ENCODE measurements around the gene CDH24. TPM values are rescaled to one million over a fixed set of nuclear protein-coding genes. Genes with fewer than 3 reads are reported as not detected.
"Not testable (repeated sequence)": the region's sequence is repeated elsewhere in the genome, so short reads cannot be mapped to it uniquely, and the experiment has no call there.

The CDH24 gene
- total and polyA plus RNA-seq, 2 donors (not counting 3 experiments of a cell fraction or from before 2014, with no cell fraction given): 21.7 to 52.9 TPM

DNA sequence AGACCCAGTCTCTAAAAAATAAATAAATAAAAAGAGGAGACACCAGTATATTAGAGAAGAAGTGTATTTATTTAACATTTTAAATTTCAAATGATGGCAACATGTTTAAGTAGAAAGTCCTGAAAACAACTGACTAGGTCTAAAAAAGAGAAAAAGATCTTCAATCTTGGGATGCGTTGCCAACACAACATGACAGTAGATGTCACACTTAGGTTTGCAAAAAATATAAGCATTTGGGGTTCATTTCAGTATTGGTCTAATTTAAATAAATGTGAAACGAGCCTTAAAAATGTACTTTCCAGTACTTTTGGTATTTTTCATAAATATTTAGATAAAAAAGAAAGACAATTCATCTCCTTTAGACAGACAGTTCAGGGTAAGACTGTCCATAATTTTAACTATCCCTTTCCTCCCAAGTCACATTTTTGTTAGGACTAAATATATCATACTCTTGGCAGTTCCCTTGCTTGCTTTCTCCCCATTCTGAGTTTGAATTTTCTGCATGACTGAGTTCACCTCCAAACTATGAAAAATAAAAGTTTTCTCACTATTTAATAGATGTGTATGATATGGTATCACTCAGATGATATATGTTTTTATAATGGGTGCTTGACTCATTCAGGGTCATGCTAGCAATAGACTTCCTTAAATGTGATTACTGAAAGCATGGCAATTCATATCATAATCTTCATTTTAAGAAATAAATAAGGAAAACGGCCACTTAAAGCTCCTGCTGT is 51.7 kb downstream of the CDH24 start:
- intact Hi-C loops (cut with micrococcal nuclease): loop anchor here (2.0 kb wide), 3 partner anchors 23 to 41 kb away; partner anchors contain the start of genes AJUBA and PSMB5
- Histone ChIP-seq H3K4me2 (ENCODE audit: insufficient read depth, low read length) (peak overlapping the region; percentile 93), H3K4me3 (replicated peaks in 1 of 3; ENCODE audit: insufficient read depth in 1 of 3, low read depth in 1 of 3, low read length in 3 of 3) (no peak overlapping the region), H3K4me1 (ENCODE audit: control insufficient read depth, extremely low read depth, insufficient read depth, low read length) (peaks cover 29% of the 10 kb centered on the region), H3K27ac (ENCODE audit: insufficient read depth, low read depth, low read length) (peak overlapping the region; percentile 89), H3K9ac (replicated peaks; ENCODE audit: extremely low read depth, insufficient read depth, low read length) (peak overlapping the region; percentile 12), H3K27me3 (ENCODE audit: control insufficient read depth in 2 of 2, insufficient read depth in 2 of 2, low read length in 2 of 2) (no peaks in the 10 kb centered on the region), H4K20me1 (replicated peaks; ENCODE audit: control insufficient read depth, extremely low read depth, insufficient read depth, low read length) (no peaks in the 10 kb centered on the region), H3K9me3 (replicated peaks; ENCODE audit: control insufficient read depth, insufficient read depth, low read length) (no peaks in the 10 kb centered on the region), H3K79me2 (ENCODE audit: control insufficient read depth, insufficient read depth, low read length) (no peaks in the 10 kb centered on the region), H3K9me1 (replicated peaks; ENCODE audit: control insufficient read depth, extremely low read depth, insufficient read depth, low read length) (no peaks in the 10 kb centered on the region), H2AFZ (ENCODE audit: low read depth, low read length) (no peak overlapping the region), H3K36me3 (ENCODE audit: control insufficient read depth in 2 of 2, extremely low read depth in 1 of 2, insufficient read depth in 2 of 2, low read length in 2 of 2) (no peaks in the 10 kb centered on the region)
- dilution Hi-C loops (cut with MboI; ENCODE audit: extremely low pct_ligation_motif_present, low sequenced_read_pairs): no loop called here
- POLR2A ChIA-PET: interaction anchor here (1.1 to 1.3 kb wide), 2 partner anchors 23 to 35 kb away, joined by 4 read pairs; no protein-coding TSS in a partner anchor
- CTCF ChIA-PET: interaction anchor here (0.7 to 4.1 kb wide), 12 partner anchors 7 to 115 kb away, joined by 3 to 69 read pairs (median 7); partner anchors contain the start of genes AJUBA and CDH24
- FAIRE-seq (no peak), DNase-seq (ENCODE audit: low read depth, low spot score) (no peak)
- TF ChIP-seq MAX (IDR thresholded peaks at IDR 0.05; ENCODE audit: insufficient read depth, insufficient read length): no peak
- TF ChIP-seq FOS (IDR thresholded peaks at IDR 0.05; ENCODE audit: borderline replicate concordance, insufficient read depth, low read length): peak; percentile 23
- TF ChIP-seq, protein P1, sequence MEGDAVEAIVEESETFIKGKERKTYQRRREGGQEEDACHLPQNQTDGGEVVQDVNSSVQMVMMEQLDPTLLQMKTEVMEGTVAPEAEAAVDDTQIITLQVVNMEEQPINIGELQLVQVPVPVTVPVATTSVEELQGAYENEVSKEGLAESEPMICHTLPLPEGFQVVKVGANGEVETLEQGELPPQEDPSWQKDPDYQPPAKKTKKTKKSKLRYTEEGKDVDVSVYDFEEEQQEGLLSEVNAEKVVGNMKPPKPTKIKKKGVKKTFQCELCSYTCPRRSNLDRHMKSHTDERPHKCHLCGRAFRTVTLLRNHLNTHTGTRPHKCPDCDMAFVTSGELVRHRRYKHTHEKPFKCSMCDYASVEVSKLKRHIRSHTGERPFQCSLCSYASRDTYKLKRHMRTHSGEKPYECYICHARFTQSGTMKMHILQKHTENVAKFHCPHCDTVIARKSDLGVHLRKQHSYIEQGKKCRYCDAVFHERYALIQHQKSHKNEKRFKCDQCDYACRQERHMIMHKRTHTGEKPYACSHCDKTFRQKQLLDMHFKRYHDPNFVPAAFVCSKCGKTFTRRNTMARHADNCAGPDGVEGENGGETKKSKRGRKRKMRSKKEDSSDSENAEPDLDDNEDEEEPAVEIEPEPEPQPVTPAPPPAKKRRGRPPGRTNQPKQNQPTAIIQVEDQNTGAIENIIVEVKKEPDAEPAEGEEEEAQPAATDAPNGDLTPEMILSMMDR (IDR thresholded peaks at IDR 0.05; ENCODE audit: extremely low read depth in 1 of 2, insufficient read depth in 1 of 2, low read depth in 1 of 2, low read length in 2 of 2): no peak
- BruUV-seq (replicated peaks): no TSS peak

GRCh38 chr14:23004274-23004673 is 53.0 kb downstream of the CDH24 start:
- BruUV-seq (replicated peaks); H3K79me2 ChIP-seq (ENCODE audit: control insufficient read depth, insufficient read depth, low read length); CTCF ChIA-PET; dilution Hi-C loops (cut with MboI; ENCODE audit: extremely low pct_ligation_motif_present, low sequenced_read_pairs); H3K9me1 ChIP-seq (replicated peaks; ENCODE audit: control insufficient read depth, extremely low read depth, insufficient read depth, low read length); H3K27ac ChIP-seq (ENCODE audit: insufficient read depth, low read depth, low read length); H3K36me3 ChIP-seq (ENCODE audit: control insufficient read depth in 2 of 2, extremely low read depth in 1 of 2, insufficient read depth in 2 of 2, low read length in 2 of 2); H2AFZ ChIP-seq (ENCODE audit: low read depth, low read length); FAIRE-seq; H4K20me1 ChIP-seq (replicated peaks; ENCODE audit: control insufficient read depth, extremely low read depth, insufficient read depth, low read length); H3K9me3 ChIP-seq (replicated peaks; ENCODE audit: control insufficient read depth, insufficient read depth, low read length); H3K4me2 ChIP-seq (ENCODE audit: insufficient read depth, low read length); H3K9ac ChIP-seq (replicated peaks; ENCODE audit: extremely low read depth, insufficient read depth, low read length); POLR2A ChIA-PET; DNase-seq (ENCODE audit: low read depth, low spot score); H3K27me3 ChIP-seq (ENCODE audit: control insufficient read depth in 2 of 2, insufficient read depth in 2 of 2, low read length in 2 of 2); intact Hi-C loops (cut with micrococcal nuclease); H3K4me3 ChIP-seq (replicated peaks in 1 of 3; ENCODE audit: insufficient read depth in 1 of 3, low read depth in 1 of 3, low read length in 3 of 3): not testable (repeated sequence)
- peaks cover 22% of the 10 kb centered on the region for H3K4me1 ChIP-seq (ENCODE audit: control insufficient read depth, extremely low read depth, insufficient read depth, low read length)
